Tibial nerve (tissue), 4 donors: ENCODE measurements around the gene SCN3B. TPM values are rescaled to one million over a fixed set of nuclear protein-coding genes. Genes with fewer than 3 reads are reported as not detected.

Source experiments
- DNase-seq, 2 donors: peaks; one replicate each; pipeline ENCODE4 v3.0.0-alpha.2; 2019; ENCODE audit warnings: low spot score in 2 of 2
- H3K27ac ChIP-seq, 4 donors: fragments of 200-600 bp; sonication (generic) in 3 of 4; one replicate each; pipeline ENCODE4 v1.5.1; 2017 to 2019; ENCODE audit warnings: mild to moderate bottlenecking in 1 of 4
- H3K27me3 ChIP-seq, 2 donors: fragments of 200-600 bp; sonication (generic) in 1 of 2; one replicate each; pipeline versions ENCODE4 v1.5.1 to v1.6.0; 2017 to 2019
- H3K36me3 ChIP-seq, 3 donors: fragments of 200-600 bp; sonication (generic); one replicate each; pipeline ENCODE4 v1.5.1; 2018 to 2019
- H3K4me1 ChIP-seq, 4 donors: fragments of 200-600 bp; sonication (generic) in 3 of 4; one replicate each; pipeline ENCODE4 v1.5.1; 2017 to 2019
- H3K4me3 ChIP-seq, 4 donors: fragments of 200-600 bp; sonication (generic) in 3 of 4; one replicate each; pipeline ENCODE4 v1.5.1; 2017 to 2019; ENCODE audit warnings: mild to moderate bottlenecking in 1 of 4, moderate library complexity in 1 of 4
- H3K9me3 ChIP-seq, 4 donors: fragments of 200-600 bp; sonication (generic) in 3 of 4; one replicate each; pipeline ENCODE4 v1.5.1; 2017 to 2019
- EP300 ChIP-seq, 2 donors: sonication (generic); formaldehyde crosslinking; IDR thresholded peaks; one replicate each; pipeline ENCODE4 v1.6.1; 2017; ENCODE audit warnings: antibody characterized with exemption in 2 of 2, mild to moderate bottlenecking in 1 of 2
- POLR2A ChIP-seq, 2 donors: fragments of 450-650 bp; IDR thresholded peaks; one replicate each; pipeline ENCODE4 v1.6.1; 2017; ENCODE audit warnings: antibody characterized with exemption in 2 of 2, mild to moderate bottlenecking in 2 of 2, moderate library complexity in 2 of 2
- WGBS, 2 donors: methylation state at CpG; one replicate each; pipeline ENCODE4 v1.1.5; 2018; 5-methylcytosine and 5-hydroxymethylcytosine counted together
- total RNA-seq, 4 donors: library from RNA; depleted of rRNA; stranded (reverse); fragments of >200 nt; gene quantifications; one replicate each; pipeline ENCODE4 v1.1.0, GENCODE V29; 2016
- TF ChIP-seq, protein P1 (sequence below), 5 experiments: fragments of 200-600 bp in 3 of 5; fragments of 450-650 bp in 2 of 5; sonication (generic) in 3 of 5; IDR thresholded peaks; one replicate each; pipeline ENCODE4 v1.5.1; 2016 to 2019; ENCODE audit warnings: antibody characterized with exemption in 5 of 5, mild to moderate bottlenecking in 3 of 5, moderate library complexity in 2 of 5

The SCN3B gene
- total RNA-seq, 4 donors from 2014 or later: under 0.01 to 3.6 (median 1.3) TPM

GRCh38 chr11:123684601-123685000 lies 30.2 kb upstream of the SCN3B start:
- Histone ChIP-seq H3K27me3 (no peaks in the 10 kb centered on the region), H3K4me3 (no peak overlapping the region), H3K27ac (no peak overlapping the region), H3K36me3 (no peaks in the 10 kb centered on the region), H3K4me1 (no peaks in the 10 kb centered on the region), H3K9me3 (no peaks in the 10 kb centered on the region)
- DNase-seq: no peak
- TF ChIP-seq, protein P1, sequence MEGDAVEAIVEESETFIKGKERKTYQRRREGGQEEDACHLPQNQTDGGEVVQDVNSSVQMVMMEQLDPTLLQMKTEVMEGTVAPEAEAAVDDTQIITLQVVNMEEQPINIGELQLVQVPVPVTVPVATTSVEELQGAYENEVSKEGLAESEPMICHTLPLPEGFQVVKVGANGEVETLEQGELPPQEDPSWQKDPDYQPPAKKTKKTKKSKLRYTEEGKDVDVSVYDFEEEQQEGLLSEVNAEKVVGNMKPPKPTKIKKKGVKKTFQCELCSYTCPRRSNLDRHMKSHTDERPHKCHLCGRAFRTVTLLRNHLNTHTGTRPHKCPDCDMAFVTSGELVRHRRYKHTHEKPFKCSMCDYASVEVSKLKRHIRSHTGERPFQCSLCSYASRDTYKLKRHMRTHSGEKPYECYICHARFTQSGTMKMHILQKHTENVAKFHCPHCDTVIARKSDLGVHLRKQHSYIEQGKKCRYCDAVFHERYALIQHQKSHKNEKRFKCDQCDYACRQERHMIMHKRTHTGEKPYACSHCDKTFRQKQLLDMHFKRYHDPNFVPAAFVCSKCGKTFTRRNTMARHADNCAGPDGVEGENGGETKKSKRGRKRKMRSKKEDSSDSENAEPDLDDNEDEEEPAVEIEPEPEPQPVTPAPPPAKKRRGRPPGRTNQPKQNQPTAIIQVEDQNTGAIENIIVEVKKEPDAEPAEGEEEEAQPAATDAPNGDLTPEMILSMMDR (IDR thresholded peaks at IDR 0.05): no peak
- TF ChIP-seq EP300 (IDR thresholded peaks at IDR 0.05) (no peak), POLR2A (IDR thresholded peaks at IDR 0.05) (no peak)
- WGBS, 2 donors: 92 to 93% methylated on average over 6 of the region's 6 CpGs

GRCh38 chr11:123683428-123684170 lies 29.2 kb upstream of the SCN3B start:
- H3K36me3 ChIP-seq: no peaks in the 10 kb centered on the region
- H3K4me1 ChIP-seq: no peaks in the 10 kb centered on the region
- no peak for DNase-seq
- WGBS, 2 donors: 58 to 63% methylated on average over 8 of the region's 8 CpGs
- no peak for TF ChIP-seq POLR2A (IDR thresholded peaks at IDR 0.05)
- TF ChIP-seq EP300 (IDR thresholded peaks at IDR 0.05): no peak
- TF ChIP-seq, protein P1 (IDR thresholded peaks at IDR 0.05): no peak
- H3K27ac ChIP-seq: no peak overlapping the region
- no peaks in the 10 kb centered on the region for H3K27me3 ChIP-seq
- no peak overlapping the region for H3K4me3 ChIP-seq
- H3K9me3 ChIP-seq: no peaks in the 10 kb centered on the region

DNA sequence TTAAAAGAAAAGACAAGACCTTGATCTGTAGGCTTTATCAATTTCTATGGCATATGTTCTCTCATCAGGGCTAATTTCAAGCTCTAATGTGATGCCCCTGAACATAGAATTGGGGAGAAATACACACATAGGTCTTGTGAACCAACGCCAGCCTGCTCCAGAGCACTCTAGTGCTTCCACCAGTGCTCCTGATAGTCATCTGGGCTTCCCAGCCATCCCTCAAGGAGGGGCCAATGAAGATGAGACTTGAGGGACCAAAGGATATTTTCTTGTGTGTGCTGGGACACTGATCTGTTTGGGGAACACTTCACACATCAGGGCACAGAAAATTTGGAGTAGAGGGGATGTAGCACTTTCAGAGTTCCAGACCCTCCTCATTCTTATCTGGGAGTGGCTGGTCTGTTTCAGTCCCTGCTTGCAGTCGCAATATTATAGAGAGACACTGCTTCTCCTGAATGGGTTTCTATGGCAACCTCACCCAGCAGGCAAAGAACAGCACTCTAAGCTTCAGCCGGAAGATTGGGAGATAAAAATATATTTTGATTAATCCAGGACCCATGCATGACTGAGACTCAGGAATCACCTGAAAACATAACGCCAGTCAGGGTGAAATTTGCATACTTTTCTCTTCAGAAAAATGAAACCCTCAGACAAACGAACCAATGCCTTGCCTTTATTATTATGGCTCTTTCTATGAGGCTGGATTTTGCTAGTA lies 28.4 kb upstream of the SCN3B start:
- WGBS, 2 donors: 52 to 55% methylated on average over 5 of the region's 5 CpGs
- H3K4me1 ChIP-seq: no peaks in the 10 kb centered on the region
- no peaks in the 10 kb centered on the region for H3K36me3 ChIP-seq
- H3K4me3 ChIP-seq: no peak overlapping the region
- no peaks in the 10 kb centered on the region for H3K9me3 ChIP-seq
- no peaks in the 10 kb centered on the region for H3K27me3 ChIP-seq
- TF ChIP-seq, protein P1 (IDR thresholded peaks at IDR 0.05): no peak
- no peak for TF ChIP-seq EP300 (IDR thresholded peaks at IDR 0.05)
- TF ChIP-seq POLR2A (IDR thresholded peaks at IDR 0.05): no peak
- no peak for DNase-seq
- no peak overlapping the region for H3K27ac ChIP-seq

DNA sequence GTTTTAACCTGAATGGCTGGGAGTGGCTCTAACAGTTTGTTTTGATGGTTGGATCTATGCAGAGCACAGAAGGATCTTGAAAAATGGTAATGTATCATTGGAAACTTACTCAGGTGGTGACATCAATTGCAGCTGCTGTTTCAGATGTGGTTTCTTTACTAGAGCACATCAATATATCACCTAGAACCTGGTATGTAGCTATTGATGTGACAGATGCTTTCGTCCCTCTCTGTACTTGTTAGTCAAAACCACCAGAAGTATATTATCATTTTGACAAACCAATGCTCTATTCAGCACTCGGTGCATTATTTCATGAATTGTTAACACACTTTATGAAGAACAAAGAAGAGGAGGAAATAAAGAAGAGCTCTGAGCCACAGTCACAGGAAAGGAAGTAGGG lies 26.6 kb upstream of the SCN3B start:
- no peak overlapping the region for H3K4me3 ChIP-seq
- no peaks in the 10 kb centered on the region for H3K36me3 ChIP-seq
- 72% methylated on average over 2 of the region's 2 CpGs for WGBS, 2 donors
- H3K4me1 ChIP-seq: no peaks in the 10 kb centered on the region
- DNase-seq: no peak
- TF ChIP-seq EP300 (IDR thresholded peaks at IDR 0.05) (no peak), POLR2A (IDR thresholded peaks at IDR 0.05) (no peak)
- TF ChIP-seq, protein P1 (IDR thresholded peaks at IDR 0.05): no peak
- no peaks in the 10 kb centered on the region for H3K27me3 ChIP-seq
- no peaks in the 10 kb centered on the region for H3K9me3 ChIP-seq
- H3K27ac ChIP-seq: no peak overlapping the region

DNA sequence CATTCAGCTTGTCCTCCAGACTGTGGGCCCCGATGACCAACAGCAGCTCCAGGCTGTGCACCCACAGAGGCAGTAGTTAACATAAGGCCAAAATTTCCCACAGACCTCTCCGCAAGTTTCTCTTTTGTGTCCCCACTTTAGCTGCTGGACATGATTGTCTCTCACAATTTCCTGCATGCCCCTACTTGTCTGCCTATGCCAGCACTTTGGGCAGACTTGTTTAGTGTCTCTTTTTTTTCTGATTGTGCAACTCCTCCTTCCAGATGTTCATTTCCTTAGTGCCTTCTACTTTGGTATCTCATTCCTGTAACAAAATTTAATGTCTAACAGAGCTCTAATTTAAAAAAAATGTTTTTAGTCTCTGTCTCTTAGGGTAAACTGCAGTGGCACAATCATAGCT lies 23.8 kb upstream of the SCN3B start:
- TF ChIP-seq, protein P1 (IDR thresholded peaks at IDR 0.05): no peak
- no peak for TF ChIP-seq POLR2A (IDR thresholded peaks at IDR 0.05)
- no peak for TF ChIP-seq EP300 (IDR thresholded peaks at IDR 0.05)
- no peak overlapping the region for H3K4me3 ChIP-seq
- no peaks in the 10 kb centered on the region for H3K27me3 ChIP-seq
- DNase-seq: no peak
- no peak overlapping the region for H3K27ac ChIP-seq
- WGBS, 2 donors: 84 to 92% methylated on average over 2 of the region's 2 CpGs
- H3K9me3 ChIP-seq: no peaks in the 10 kb centered on the region
- no peaks in the 10 kb centered on the region for H3K36me3 ChIP-seq
- H3K4me1 ChIP-seq: no peaks in the 10 kb centered on the region
